Transverse colon (tissue), 4 donors: ENCODE data around the gene HSPG2. TPM values are rescaled to one million over a fixed set of nuclear protein-coding genes. Genes with fewer than 3 reads are reported as not detected.

Source experiments
- DNase-seq: peaks from one replicate; pipeline ENCODE4 v3.0.0-alpha.2; 2019
- H3K27ac ChIP-seq, 4 donors: fragments of 200-600 bp; sonication (generic); 2 replicates each; pipeline ENCODE4 v1.5.1; 2016 to 2018; ENCODE audit warnings: inconsistent platforms in 4 of 4
- H3K27me3 ChIP-seq: fragments of 200-600 bp; sonication (generic); 2 replicates; pipeline ENCODE4 v1.5.1; 2017; ENCODE audit warnings: inconsistent platforms
- H3K36me3 ChIP-seq, 4 donors: fragments of 200-600 bp; sonication (generic); 2 replicates each; pipeline ENCODE4 v1.5.1; 2017 to 2019; ENCODE audit warnings: inconsistent platforms in 4 of 4
- H3K4me1 ChIP-seq, 4 donors: fragments of 200-600 bp; sonication (generic); 2 replicates each; pipeline ENCODE4 v1.5.1; 2017 to 2020; ENCODE audit warnings: inconsistent platforms in 4 of 4
- H3K4me3 ChIP-seq, 4 donors: fragments of 200-600 bp; sonication (generic); 1 replicate in 1 of 4; 2 replicates in 3 of 4; pipeline versions ENCODE4 v1.5.1 to v1.6.1; 2017 to 2019; ENCODE audit warnings: inconsistent platforms in 4 of 4
- H3K9me3 ChIP-seq, 2 donors: fragments of 200-600 bp; sonication (generic); 2 replicates each; pipeline ENCODE4 v1.5.1; 2017 to 2019; ENCODE audit warnings: inconsistent platforms in 2 of 2
- EP300 ChIP-seq: sonication (generic); formaldehyde crosslinking; IDR thresholded peaks from one replicate; pipeline ENCODE4 v1.6.1; 2017; ENCODE audit warnings: antibody characterized with exemption, low read depth
- POLR2A ChIP-seq: fragments of 450-650 bp; IDR thresholded peaks from one replicate; pipeline ENCODE4 v1.6.1; 2016; ENCODE audit warnings: antibody characterized with exemption, mild to moderate bottlenecking, moderate library complexity
- POLR2AphosphoS5 ChIP-seq, 3 donors: sonication (generic); formaldehyde crosslinking; IDR thresholded peaks; one replicate each; pipeline ENCODE4 v1.6.1; 2016; ENCODE audit warnings: antibody characterized with exemption in 3 of 3
- WGBS, 2 donors: methylation state at CpG; one replicate each; pipeline ENCODE4 v1.1.5; 2018; ENCODE audit warnings: low coverage in 1 of 2; 5-methylcytosine and 5-hydroxymethylcytosine counted together
- in situ Hi-C, 4 donors: fragments of 200-750 bp; cut with MboI; loops; one replicate each; pipeline versions ENCODE4 v1.15.0 to v1.15.1; 2017; ENCODE audit warnings: low sequenced_read_pairs in 3 of 4, low pct_ligation_motif_present in 1 of 4, low pct_unique_long_range_greater_than_20kb in 1 of 4
- intact Hi-C: fragments of 100-400 bp; cut with DNase I; formaldehyde crosslinking; loops from one replicate; pipeline ENCODE4 v1.15.1; 2023; ENCODE audit warnings: low total_unique reads
- total RNA-seq, 4 donors: library from RNA; depleted of rRNA; stranded (reverse); fragments of >200 nt; gene quantifications; one replicate each; pipeline ENCODE4 v1.1.0, GENCODE V29; 2016
- TF ChIP-seq, protein P1 (sequence below), 5 experiments: fragments of 200-600 bp in 3 of 5; fragments of 450-650 bp in 2 of 5; sonication (generic) in 3 of 5; IDR thresholded peaks; 1 replicate in 2 of 5; 2 replicates in 3 of 5; pipeline ENCODE4 v1.5.1; 2016 to 2017; ENCODE audit warnings: antibody characterized with exemption in 5 of 5, inconsistent platforms in 3 of 5, mild to moderate bottlenecking in 2 of 5, moderate library complexity in 1 of 5

Gene HSPG2
- total RNA-seq, 4 donors from 2014 or later: 107 to 343 (median 228) TPM

DNA sequence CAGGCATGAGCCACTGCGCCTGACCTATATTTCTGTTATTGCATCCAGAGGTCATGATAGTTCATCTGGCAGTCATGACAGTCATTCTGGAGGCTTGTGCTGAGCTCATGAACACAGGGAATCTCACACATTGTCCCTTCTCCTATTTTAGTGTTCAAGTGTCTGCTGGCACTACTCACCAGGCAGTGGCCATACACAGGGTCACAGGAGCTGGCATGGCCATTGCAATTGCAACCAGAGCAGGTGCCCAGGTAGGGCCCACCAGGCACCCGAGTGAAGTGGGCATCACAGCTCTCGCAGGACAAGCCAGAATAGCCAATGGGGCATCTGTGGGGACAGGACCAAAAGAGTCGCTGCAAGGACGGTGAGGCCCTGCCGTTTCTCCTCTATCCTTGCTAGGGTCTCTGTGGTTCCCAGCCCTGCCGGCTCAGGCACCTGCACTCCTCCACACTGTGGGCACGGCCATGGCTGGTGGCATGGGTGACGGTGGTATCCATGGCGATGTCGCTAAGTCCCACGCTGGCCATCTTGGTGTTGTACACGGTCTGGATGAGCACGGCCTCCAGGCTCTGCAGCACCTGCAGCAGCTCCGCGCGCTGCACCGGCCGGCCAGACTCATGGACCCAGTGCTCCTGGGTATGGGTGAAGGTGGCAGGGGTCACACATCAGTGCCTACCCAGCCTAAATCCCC lies 57.0 kb downstream of the HSPG2 start:
- intact Hi-C loops: no loop called here
- Histone ChIP-seq H3K27ac (no peak overlapping the region), H3K4me1 (no peaks in the 10 kb centered on the region), H3K36me3 (peaks cover 0 to 43% (median 9%) of the 10 kb centered on the region in 4 donors), H3K9me3 (no peaks in the 10 kb centered on the region), H3K4me3 (no peak overlapping the region), H3K27me3 (no peaks in the 10 kb centered on the region)
- WGBS, 2 donors: 98% methylated on average over 9 of the region's 19 CpGs; no CpG with 5 or more reads in 1 of the 2 donors
- no peak for DNase-seq
- no peak for TF ChIP-seq EP300
- no peak for TF ChIP-seq POLR2AphosphoS5 (IDR thresholded peaks at IDR 0.05)
- TF ChIP-seq POLR2A: no peak
- TF ChIP-seq, protein P1, sequence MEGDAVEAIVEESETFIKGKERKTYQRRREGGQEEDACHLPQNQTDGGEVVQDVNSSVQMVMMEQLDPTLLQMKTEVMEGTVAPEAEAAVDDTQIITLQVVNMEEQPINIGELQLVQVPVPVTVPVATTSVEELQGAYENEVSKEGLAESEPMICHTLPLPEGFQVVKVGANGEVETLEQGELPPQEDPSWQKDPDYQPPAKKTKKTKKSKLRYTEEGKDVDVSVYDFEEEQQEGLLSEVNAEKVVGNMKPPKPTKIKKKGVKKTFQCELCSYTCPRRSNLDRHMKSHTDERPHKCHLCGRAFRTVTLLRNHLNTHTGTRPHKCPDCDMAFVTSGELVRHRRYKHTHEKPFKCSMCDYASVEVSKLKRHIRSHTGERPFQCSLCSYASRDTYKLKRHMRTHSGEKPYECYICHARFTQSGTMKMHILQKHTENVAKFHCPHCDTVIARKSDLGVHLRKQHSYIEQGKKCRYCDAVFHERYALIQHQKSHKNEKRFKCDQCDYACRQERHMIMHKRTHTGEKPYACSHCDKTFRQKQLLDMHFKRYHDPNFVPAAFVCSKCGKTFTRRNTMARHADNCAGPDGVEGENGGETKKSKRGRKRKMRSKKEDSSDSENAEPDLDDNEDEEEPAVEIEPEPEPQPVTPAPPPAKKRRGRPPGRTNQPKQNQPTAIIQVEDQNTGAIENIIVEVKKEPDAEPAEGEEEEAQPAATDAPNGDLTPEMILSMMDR (IDR thresholded peaks at IDR 0.05): no peak
- in situ Hi-C loops: no loop called here

GRCh38 chr1:21878840-21879478 lies 58.2 kb downstream of the HSPG2 start:
- peaks cover 0 to 42% (median 9%) of the 10 kb centered on the region in 4 donors for H3K36me3 ChIP-seq
- intact Hi-C loops: no loop called here
- no peak for TF ChIP-seq EP300
- TF ChIP-seq POLR2AphosphoS5 (IDR thresholded peaks at IDR 0.05): no peak
- no peak for TF ChIP-seq POLR2A
- TF ChIP-seq, protein P1 (IDR thresholded peaks at IDR 0.05): no peak

DNA sequence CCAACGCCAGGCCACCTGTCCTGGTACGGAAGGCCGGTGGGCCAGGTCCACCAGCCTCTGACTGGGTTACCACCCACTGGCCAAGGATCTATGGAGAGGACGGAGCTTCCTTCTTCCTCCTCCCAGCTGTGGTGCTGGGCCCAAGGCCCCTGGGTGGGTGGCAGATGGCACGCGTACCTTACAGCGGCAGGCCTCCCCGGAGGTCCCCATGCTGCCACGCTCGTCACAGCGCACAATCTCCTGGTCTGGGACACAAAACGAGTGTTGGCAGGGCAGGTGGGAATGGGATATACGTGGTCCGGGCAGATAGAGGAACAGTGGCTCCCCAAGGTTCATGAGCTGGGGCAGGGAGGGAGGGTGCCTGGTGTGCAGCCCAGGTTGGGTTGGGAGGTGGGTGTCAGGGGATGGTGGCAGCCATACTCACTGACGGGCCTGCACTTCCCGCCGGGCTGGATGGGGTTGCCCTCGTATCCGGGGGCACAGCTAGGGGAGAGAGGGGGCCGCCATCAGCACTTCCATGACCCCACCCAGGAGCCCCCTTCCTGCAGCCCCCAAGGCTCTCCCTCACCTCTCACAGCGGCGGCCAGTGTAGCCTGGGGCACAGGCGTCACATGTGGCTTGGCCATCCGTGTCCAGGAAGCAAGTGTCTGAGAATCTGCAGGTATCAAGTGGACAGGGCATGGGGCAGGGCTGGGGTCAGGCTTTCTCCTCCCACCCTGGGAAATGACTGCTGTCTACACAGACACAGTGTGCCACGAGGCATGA lies 58.9 kb downstream of the HSPG2 start:
- Histone ChIP-seq H3K4me1 (no peaks in the 10 kb centered on the region), H3K9me3 (no peaks in the 10 kb centered on the region), H3K36me3 (peaks cover 0 to 43% (median 9%) of the 10 kb centered on the region in 4 donors), H3K27ac (no peak overlapping the region), H3K27me3 (no peaks in the 10 kb centered on the region), H3K4me3 (no peak overlapping the region)
- WGBS, 2 donors: 92% methylated on average over 21 of the region's 25 CpGs; no CpG with 5 or more reads in 1 of the 2 donors
- intact Hi-C loops (no loop called here), in situ Hi-C loops (no loop called here)
- no peak for DNase-seq
- TF ChIP-seq POLR2AphosphoS5 (IDR thresholded peaks at IDR 0.05): no peak
- no peak for TF ChIP-seq EP300
- TF ChIP-seq, protein P1 (IDR thresholded peaks at IDR 0.05): no peak
- no peak for TF ChIP-seq POLR2A

More at GRCh38 chr1:21878840-21879478, 58.2 kb downstream of the HSPG2 start:
- Histone ChIP-seq H3K27me3 (no peaks in the 10 kb centered on the region), H3K9me3 (no peaks in the 10 kb centered on the region), H3K27ac (no peak overlapping the region), H3K4me3 (no peak overlapping the region), H3K4me1 (no peaks in the 10 kb centered on the region)
- 91 to 100% methylated on average over 2 to 11 of the region's 11 CpGs for WGBS, 2 donors
- DNase-seq: no peak
- in situ Hi-C loops: no loop called here

DNA sequence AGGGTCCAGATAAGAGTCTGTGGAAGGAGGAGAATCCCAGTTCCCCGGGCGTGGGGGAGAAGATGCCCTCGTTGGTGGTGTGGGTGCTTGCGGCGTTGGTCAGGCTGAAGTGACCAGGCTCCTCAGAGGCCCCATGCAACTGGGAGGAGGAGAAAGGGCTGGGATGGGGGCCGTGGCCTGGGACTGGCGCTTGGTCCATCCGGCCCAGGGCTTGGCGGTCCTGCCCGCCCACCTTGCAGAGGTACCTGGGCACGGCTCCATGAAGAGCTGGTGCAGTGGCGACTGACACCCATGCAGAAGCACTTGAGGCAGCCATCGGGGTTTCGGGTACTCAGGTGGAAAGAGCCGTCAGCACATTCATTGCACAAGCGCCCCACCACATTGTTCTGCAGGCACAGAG lies 60.8 kb downstream of the HSPG2 start:
- H3K36me3 ChIP-seq: peaks cover 0 to 43% (median 8%) of the 10 kb centered on the region in 4 donors

More for the DNA sequence above, 60.8 kb downstream of the HSPG2 start:
- TF ChIP-seq POLR2AphosphoS5 (IDR thresholded peaks at IDR 0.05): no peak
- TF ChIP-seq POLR2A: no peak
- no peak for TF ChIP-seq EP300
- TF ChIP-seq, protein P1 (IDR thresholded peaks at IDR 0.05): no peak
- no peak for DNase-seq
- WGBS, 2 donors: 90% methylated on average over 16 of the region's 16 CpGs; no CpG with 5 or more reads in 1 of the 2 donors
- no peaks in the 10 kb centered on the region for H3K9me3 ChIP-seq
- no peak overlapping the region for H3K4me3 ChIP-seq
- intact Hi-C loops (no loop called here), in situ Hi-C loops (no loop called here)
- no peaks in the 10 kb centered on the region for H3K27me3 ChIP-seq
- no peak overlapping the region for H3K27ac ChIP-seq
- no peaks in the 10 kb centered on the region for H3K4me1 ChIP-seq
